GM12878 (cell line): ENCODE data around the gene ACADVL. TPM values are rescaled to one million over a fixed set of nuclear protein-coding genes. Genes with fewer than 3 reads are reported as not detected.

Experiments used
- ATAC-seq: fragments of 200-7000 bp; cut with Tn5 transposase; 3 replicates; pipeline ENCODE4 v1.9.1; 2020; ENCODE audit warnings: mild to moderate bottlenecking, moderate library complexity
- BruUV-seq: library from RNA; stranded (reverse); fragments of 400-500 nt; replicated peaks from 2 replicates; lab custom pipeline; 2021; lab: Mats Ljungman, UMichigan
- CTCF ChIA-PET: fragments of 300-600 bp; sonication (Branson Sonifier 250); formaldehyde crosslinking; extraction: SDS; loops from one replicate; lab custom pipeline; 2021; ENCODE audit warnings: inconsistent platforms; lab: Yijun Ruan, JAX
- POLR2A ChIA-PET: fragments of 350-600 bp; formaldehyde crosslinking; extraction: SDS; loops from one replicate; lab custom pipeline; 2021; ENCODE audit warnings: inconsistent platforms; lab: Charles Lee
- RAD21 ChIA-PET: fragments of 300-600 bp; sonication (Branson Sonifier 250); formaldehyde crosslinking; loops from one replicate; lab custom pipeline; 2023; ENCODE audit warnings: antibody characterized with exemption; ENCODE audit not compliant: unreplicated experiment; lab: Charles Lee
- SMC1A ChIA-PET: fragments of 300-600 bp; sonication (Branson Sonifier 250); formaldehyde crosslinking; loops from one replicate; lab custom pipeline; 2023; ENCODE audit not compliant: unreplicated experiment, uncharacterized antibody; lab: Charles Lee
- DNase-seq: peaks from one replicate; pipeline ENCODE4 v3.0.0-alpha.2; 2011; ENCODE audit warnings: low read depth, low spot score
- FAIRE-seq: peaks from 3 replicates; lab custom pipeline; 2011; peaks lifted over from hg19 to GRCh38; lab: Jason Lieb, UNC
- H2AFZ ChIP-seq: 2 replicates; pipeline ENCODE4 v1.6.0; 2011; ENCODE audit warnings: low read depth, low read length, control low read depth; ENCODE audit not compliant: control insufficient read depth
- H3K27ac ChIP-seq: 2 replicates; pipeline ENCODE4 v1.5.1; 2011; ENCODE audit warnings: control low read depth; ENCODE audit not compliant: control insufficient read depth, insufficient read depth
- H3K27me3 ChIP-seq, 2 experiments: replicated peaks in 1 of 2; 2 replicates each; pipeline versions ENCODE4 v1.6.0 to v1.6.1; 2011; ENCODE audit warnings: low read length in 1 of 2; ENCODE audit not compliant: control insufficient read depth in 2 of 2, insufficient read depth in 2 of 2
- H3K36me3 ChIP-seq, 2 experiments: 2 replicates each; pipeline ENCODE4 v1.5.1; 2011; ENCODE audit warnings: low read length in 1 of 2; ENCODE audit not compliant: control insufficient read depth in 2 of 2, insufficient read depth in 2 of 2
- H3K4me1 ChIP-seq: 2 replicates; pipeline ENCODE4 v1.6.1; 2011; ENCODE audit warnings: mild to moderate bottlenecking, low read length, moderate library complexity, mixed read lengths; ENCODE audit not compliant: control insufficient read depth, insufficient read depth
- H3K4me2 ChIP-seq: 2 replicates; pipeline ENCODE4 v1.6.0; 2011; ENCODE audit warnings: control low read depth; ENCODE audit not compliant: control insufficient read depth, insufficient read depth
- H3K4me3 ChIP-seq: fragments of 200-600 bp; sonication (generic); 2 replicates; pipeline ENCODE4 v1.5.1; 2016
- H3K79me2 ChIP-seq: 2 replicates; pipeline ENCODE4 v1.6.0; 2011; ENCODE audit warnings: low read length; ENCODE audit not compliant: control insufficient read depth, insufficient read depth
- H3K9ac ChIP-seq: 2 replicates; pipeline ENCODE4 v1.8.0; 2011; ENCODE audit warnings: low read length, control low read depth, mixed read lengths; ENCODE audit not compliant: control insufficient read depth, insufficient read depth
- H3K9me3 ChIP-seq: replicated peaks from 3 replicates; pipeline ENCODE4 v1.5.1; 2011; ENCODE audit warnings: mild to moderate bottlenecking, low read length; ENCODE audit not compliant: control insufficient read depth, insufficient read depth
- H4K20me1 ChIP-seq: 2 replicates; pipeline ENCODE4 v1.6.0; 2011; ENCODE audit not compliant: control insufficient read depth, insufficient read depth
- BCL11A ChIP-seq: IDR thresholded peaks from 2 replicates; pipeline ENCODE4 v1.6.1; 2011; ENCODE audit warnings: low read depth, low read length
- CEBPZ ChIP-seq: fragments of 150-350 bp; IDR thresholded peaks from 2 replicates; pipeline ENCODE4 v1.6.1; 2016; ENCODE audit warnings: low read depth, low read length
- E2F4 ChIP-seq: IDR thresholded peaks from 2 replicates; pipeline ENCODE4 v1.6.1; 2012; ENCODE audit warnings: low read depth, low read length, improper control_type of control experiment
- EED ChIP-seq: sonication (generic); IDR thresholded peaks from 2 replicates; pipeline ENCODE4 v1.6.1; 2016; ENCODE audit warnings: antibody characterized with exemption, low read depth
- EGR1 ChIP-seq, 2 experiments: IDR thresholded peaks; 1 replicate in 1 of 2; 2 replicates in 1 of 2; pipeline ENCODE4 v1.6.1; 2011 to 2012; ENCODE audit warnings: low read depth in 2 of 2, low read length in 2 of 2, borderline replicate concordance in 1 of 2, mild to moderate bottlenecking in 1 of 2, moderate library complexity in 1 of 2
- EZH2 ChIP-seq: IDR thresholded peaks from 2 replicates; pipeline ENCODE4 v1.6.1; 2012; ENCODE audit warnings: low read depth, mild to moderate bottlenecking, control low read depth, inconsistent platforms, low read length, borderline replicate concordance; ENCODE audit not compliant: control insufficient read depth
- FOS ChIP-seq: IDR thresholded peaks from 3 replicates; pipeline ENCODE4 v1.6.1; 2011; ENCODE audit warnings: borderline replicate concordance; ENCODE audit not compliant: insufficient read length; ENCODE audit errors: extremely low read depth
- GABPA ChIP-seq: IDR thresholded peaks from 2 replicates; pipeline ENCODE4 v1.6.1; 2014; ENCODE audit warnings: antibody characterized with exemption, low read depth, mild to moderate bottlenecking, inconsistent platforms
- LARP7 ChIP-seq: fragments of 450-650 bp; IDR thresholded peaks from 2 replicates; pipeline ENCODE4 v1.6.1; 2017; ENCODE audit warnings: mild to moderate bottlenecking
- NBN ChIP-seq: fragments of 450-650 bp; IDR thresholded peaks from 2 replicates; pipeline ENCODE4 v1.6.1; 2016
- PKNOX1 ChIP-seq: fragments of 450-650 bp; IDR thresholded peaks from 2 replicates; pipeline ENCODE4 v1.6.1; 2016; ENCODE audit warnings: mild to moderate bottlenecking
- SREBF1 ChIP-seq: IDR thresholded peaks from 2 replicates; pipeline ENCODE4 v1.6.1; 2012; ENCODE audit warnings: mild to moderate bottlenecking, low read length
- TCF3 ChIP-seq: IDR thresholded peaks from 2 replicates; pipeline ENCODE4 v1.6.1; 2012; ENCODE audit warnings: low read depth, mild to moderate bottlenecking, low read length, borderline replicate concordance; ENCODE audit not compliant: insufficient read depth
- ZNF207 ChIP-seq: fragments of 450-650 bp; IDR thresholded peaks from 2 replicates; pipeline ENCODE4 v1.6.1; 2014; ENCODE audit warnings: antibody characterized with exemption, mild to moderate bottlenecking, borderline replicate concordance
- ZNF622 ChIP-seq: fragments of 450-650 bp; IDR thresholded peaks from 2 replicates; pipeline ENCODE4 v1.6.1; 2017; ENCODE audit warnings: mild to moderate bottlenecking, inconsistent platforms
- WGBS: methylation state at CpG from one replicate; pipeline ENCODE4 v1.1.6; 2016; ENCODE audit warnings: low lambda C conversion rate; ENCODE audit not compliant: insufficient replicate concordance, insufficient coverage; ENCODE audit errors: missing lambda C conversion rate; 5-methylcytosine and 5-hydroxymethylcytosine counted together
- in situ Hi-C: fragments of 300-500 bp; cut with MboI; formaldehyde crosslinking; loops from 9 replicates; pipeline ENCODE4 v1.14.3; 2018; ENCODE audit warnings: mixed read lengths
- intact Hi-C: fragments of 100-400 bp; cut with micrococcal nuclease; formaldehyde crosslinking; loops from one replicate; pipeline ENCODE4 v1.14.2; 2022; ENCODE audit not compliant: unreplicated experiment
- polyA plus RNA-seq, 11 experiments: library from polyadenylated mRNA; depleted of rRNA in 4 of 11; unstranded in 6 of 11; stranded (reverse) in 5 of 11; fragments of >200 nt; fragmentation: Nextera tagmentation in 4 of 11; fragmentation: Illumina TruSeq in 1 of 11; extraction: Ambion mirVana in 4 of 11; extraction: Trizol in 1 of 11; gene quantifications; 1 replicate in 1 of 11; 2 replicates in 10 of 11; pipeline versions ENCODE4 v1.2.1 to v1.2.3, GENCODE V29; 2011 to 2016; ENCODE audit warnings: inconsistent platforms in 2 of 11, missing spikeins in 2 of 11, low read depth in 1 of 11
- total RNA-seq, 4 experiments: library from RNA; depleted of rRNA in 3 of 4; stranded (reverse); fragments of >200 nt in 3 of 4; fragmentation: Illumina TruSeq in 1 of 4; extraction: Trizol in 1 of 4; gene quantifications; 2 replicates each; pipeline versions ENCODE4 v1.2.1 to v1.2.3, GENCODE V29; 2013 to 2021

ACADVL gene
- total and polyA plus RNA-seq, 10 of the 15 experiments (the other 5 are each of a cell fraction or from before 2014, with no cell fraction given), result 25.4 to 232 (median 180) TPM

GRCh38 chr17:7177954-7178477 lies 41.7 kb upstream of the ACADVL start (continued):
- TF ChIP-seq PKNOX1, result no peak
- TF ChIP-seq ZNF207, result no peak
- TF ChIP-seq GABPA, result no peak
- TF ChIP-seq E2F4, result no peak
- TF ChIP-seq FOS, result no peak
- no peak for TF ChIP-seq BCL11A

DNA sequence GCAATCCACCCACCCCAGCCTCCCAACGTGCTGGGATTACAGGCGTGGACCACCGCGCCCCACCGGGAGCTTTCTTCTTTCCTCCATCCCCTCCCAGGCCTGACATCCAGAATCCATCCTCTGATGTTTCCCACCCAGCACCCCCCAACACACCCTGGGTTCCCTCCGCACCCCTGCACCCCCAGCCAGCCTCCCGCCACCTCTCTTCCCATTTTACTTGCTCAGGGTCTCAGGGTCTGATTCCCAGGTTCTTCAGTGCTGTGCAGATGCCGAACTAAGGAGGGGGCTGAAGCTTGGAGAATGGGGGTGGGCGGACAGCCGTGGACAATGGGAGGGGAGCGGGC lies 40.8 kb upstream of the ACADVL start:
- Histone ChIP-seq H3K4me1 (peaks cover 6% of the 10 kb centered on the region), H3K27ac (no peak overlapping the region), H3K79me2 (no peaks in the 10 kb centered on the region), H3K9ac (no peak overlapping the region), H3K4me3 (no peak overlapping the region), H3K36me3 (no peaks in the 10 kb centered on the region), H3K27me3 (peaks cover 2 to 6% of the 10 kb centered on the region in 2 experiments; a peak in 3 of 4 replicates), H3K4me2 (no peak overlapping the region), H4K20me1 (no peaks in the 10 kb centered on the region), H3K9me3 (no peaks in the 10 kb centered on the region; the same call in 2 of the 3 replicates), H2AFZ (no peak overlapping the region)
- in situ Hi-C loops (no loop called here), intact Hi-C loops (loop anchor here (10.0 kb wide), 1 partner anchor 264 kb away; no protein-coding TSS in a partner anchor)
- BruUV-seq, result no TSS peak
- DNase-seq (no peak), ATAC-seq (no peak), FAIRE-seq (no peak)
- ChIA-PET SMC1A (interaction anchor here (2.6 kb wide), 1 partner anchor 133 kb away, joined by 14 read pairs; no protein-coding TSS in a partner anchor), POLR2A (no interaction called here), CTCF (interaction anchor here (2.3 to 3.5 kb wide), 3 partner anchors 127 to 268 kb away, joined by 10 to 34 read pairs (median 11); no protein-coding TSS in a partner anchor), RAD21 (interaction anchor here (2.7 kb wide), 1 partner anchor 133 kb away, joined by 14 read pairs; no protein-coding TSS in a partner anchor)
- 48% methylated on average over 11 of the region's 11 CpGs for WGBS
- TF ChIP-seq NBN (no peak), TCF3 (no peak), SREBF1 (no peak), LARP7 (no peak), ZNF207 (no peak), ZNF622 (no peak), EZH2 (no peak), CEBPZ (no peak), EGR1 (IDR thresholded peaks at IDR 0.05; ENCODE audit: borderline replicate concordance in 1 of 2, low read depth in 2 of 2, low read length in 2 of 2) (no peak), EED (no peak)
